K562 (cell line): ENCODE data around the gene TRABD.
"Not testable (repeated sequence)": the region's sequence is repeated elsewhere in the genome, so short reads cannot be mapped to it uniquely, and the experiment has no call there.

Experiments used
- CREB1 ChIP-seq, 2 experiments: sonication (generic) in 1 of 2; formaldehyde crosslinking in 1 of 2; IDR thresholded peaks; 2 replicates each; pipeline versions ENCODE4 v1.6.1 to v1.8.0; 2012 to 2022; ENCODE audit warnings: inconsistent platforms in 1 of 2, mild to moderate bottlenecking in 1 of 2, missing genetic modification reagents in 1 of 2, moderate library complexity in 1 of 2
- CTBP1 ChIP-seq: fragments of 450-650 bp; IDR thresholded peaks from 2 replicates; pipeline ENCODE4 v1.6.1; 2016; ENCODE audit warnings: borderline replicate concordance
- EP300 ChIP-seq: IDR thresholded peaks from 2 replicates; pipeline ENCODE4 v1.6.1; 2012; ENCODE audit warnings: low read length, improper control_type of control experiment
- POLR2A ChIP-seq: fragments of 450-650 bp; conservative IDR thresholded peaks from 2 replicates; pipeline ENCODE4 v1.6.1; 2016
- POLR2AphosphoS5 ChIP-seq: IDR thresholded peaks from 2 replicates; pipeline ENCODE4 v1.6.1; 2011; ENCODE audit warnings: mild to moderate bottlenecking, low read depth, low read length, moderate library complexity; ENCODE audit not compliant: control insufficient read depth, insufficient read depth
- POLR2B ChIP-seq: fragments of 450-650 bp; IDR thresholded peaks from 2 replicates; pipeline ENCODE4 v1.6.1; 2018; ENCODE audit warnings: low read depth; ENCODE audit not compliant: partially characterized antibody
- TCF7 ChIP-seq: sonication (generic); IDR thresholded peaks from 2 replicates; pipeline ENCODE4 v1.6.1; 2016; ENCODE audit warnings: antibody characterized with exemption, borderline replicate concordance
- TF ChIP-seq, protein P1 (sequence below): sonication (generic); IDR thresholded peaks from 2 replicates; pipeline ENCODE4 v1.6.1; 2016
- TF ChIP-seq, protein P2 (sequence below), 2 experiments: IDR thresholded peaks; 2 replicates each; pipeline ENCODE4 v1.6.1; 2011; ENCODE audit warnings: borderline replicate concordance in 1 of 2, control low read depth in 1 of 2, low read depth in 1 of 2, low read length in 1 of 2, mild to moderate bottlenecking in 1 of 2, mixed read lengths in 1 of 2, moderate library complexity in 1 of 2; ENCODE audit not compliant: insufficient read depth in 1 of 2, insufficient read length in 1 of 2, poor library complexity in 1 of 2, severe bottlenecking in 1 of 2; ENCODE audit errors: extremely low read depth in 1 of 2
- TF ChIP-seq, protein P3 (sequence below), 2 experiments: fragments of 450-650 bp in 1 of 2; sonication (generic) in 1 of 2; formaldehyde crosslinking in 1 of 2; IDR thresholded peaks; 2 replicates each; pipeline versions ENCODE4 v1.7.1 to v1.9.0; 2016 to 2022; ENCODE audit warnings: inconsistent platforms in 1 of 2, mild to moderate bottlenecking in 1 of 2, missing genetic modification reagents in 1 of 2
- TF ChIP-seq, protein P4 (sequence below): sonication (generic); formaldehyde crosslinking; IDR thresholded peaks from 2 replicates; pipeline ENCODE4 v1.8.1; 2023; ENCODE audit warnings: mild to moderate bottlenecking, missing genetic modification reagents, moderate library complexity
- TF ChIP-seq, protein P5 (sequence below), 3 experiments: IDR thresholded peaks in 2 of 3; conservative IDR thresholded peaks in 1 of 3; 2 replicates each; pipeline ENCODE4 v1.5.1; 2011 to 2012; ENCODE audit warnings: low read length in 3 of 3, mild to moderate bottlenecking in 3 of 3, control low read depth in 2 of 3, improper control_type of control experiment in 1 of 3, inconsistent platforms in 1 of 3, low read depth in 1 of 3, mixed read lengths in 1 of 3, moderate library complexity in 1 of 3; ENCODE audit not compliant: insufficient read depth in 2 of 3

DNA sequence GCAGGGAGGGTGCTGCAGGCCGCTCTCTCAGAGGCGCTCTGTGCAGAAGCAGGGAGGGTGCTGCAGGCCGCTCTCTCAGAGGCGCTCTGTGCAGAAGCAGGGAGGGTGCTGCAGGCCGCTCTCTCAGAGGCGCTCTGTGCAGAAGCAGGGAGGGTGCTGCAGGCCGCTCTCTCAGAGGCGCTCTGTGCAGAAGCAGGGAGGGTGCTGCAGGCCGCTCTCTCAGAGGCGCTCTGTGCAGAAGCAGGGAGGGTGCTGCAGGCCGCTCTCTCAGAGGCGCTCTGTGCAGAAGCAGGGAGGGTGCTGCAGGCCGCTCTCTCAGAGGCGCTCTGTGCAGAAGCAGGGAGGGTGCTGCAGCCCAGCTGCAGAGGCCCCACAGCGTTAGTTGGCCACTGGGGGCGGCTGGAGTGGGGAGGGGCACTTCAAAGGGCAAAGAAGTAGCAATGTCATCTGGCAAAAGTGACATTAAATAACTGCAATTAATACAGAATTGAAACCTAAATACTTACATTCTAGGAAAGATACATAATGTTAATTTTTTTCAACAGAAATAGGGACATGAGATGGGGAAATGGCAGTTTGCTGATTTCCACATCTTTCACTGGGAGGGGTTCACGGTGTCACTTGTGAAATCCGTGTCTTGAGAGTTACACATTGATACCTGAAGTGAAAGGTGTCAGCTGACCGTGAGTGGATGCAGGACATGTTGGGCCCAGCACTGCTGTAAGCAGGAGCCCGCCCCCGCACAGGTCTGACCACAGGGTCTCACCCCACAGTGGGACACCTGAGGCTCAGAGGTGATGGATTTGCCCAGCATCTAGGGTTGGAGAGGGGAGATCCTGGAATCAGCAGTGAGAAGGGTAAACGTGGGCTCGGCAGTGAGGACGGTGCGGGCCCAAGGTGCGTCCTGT, 38.2 kb upstream of the TRABD start:
- TF ChIP-seq, protein P1, sequence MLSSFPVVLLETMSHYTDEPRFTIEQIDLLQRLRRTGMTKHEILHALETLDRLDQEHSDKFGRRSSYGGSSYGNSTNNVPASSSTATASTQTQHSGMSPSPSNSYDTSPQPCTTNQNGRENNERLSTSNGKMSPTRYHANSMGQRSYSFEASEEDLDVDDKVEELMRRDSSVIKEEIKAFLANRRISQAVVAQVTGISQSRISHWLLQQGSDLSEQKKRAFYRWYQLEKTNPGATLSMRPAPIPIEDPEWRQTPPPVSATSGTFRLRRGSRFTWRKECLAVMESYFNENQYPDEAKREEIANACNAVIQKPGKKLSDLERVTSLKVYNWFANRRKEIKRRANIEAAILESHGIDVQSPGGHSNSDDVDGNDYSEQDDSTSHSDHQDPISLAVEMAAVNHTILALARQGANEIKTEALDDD = not testable (repeated sequence)
- TF ChIP-seq POLR2A; CTBP1; POLR2B; TCF7; CREB1 (IDR thresholded peaks at IDR 0.05); CREB1 (CRISPR knock-in tag; IDR thresholded peaks at IDR 0.05); EP300; POLR2AphosphoS5: not testable (repeated sequence)
- TF ChIP-seq, protein P2, sequence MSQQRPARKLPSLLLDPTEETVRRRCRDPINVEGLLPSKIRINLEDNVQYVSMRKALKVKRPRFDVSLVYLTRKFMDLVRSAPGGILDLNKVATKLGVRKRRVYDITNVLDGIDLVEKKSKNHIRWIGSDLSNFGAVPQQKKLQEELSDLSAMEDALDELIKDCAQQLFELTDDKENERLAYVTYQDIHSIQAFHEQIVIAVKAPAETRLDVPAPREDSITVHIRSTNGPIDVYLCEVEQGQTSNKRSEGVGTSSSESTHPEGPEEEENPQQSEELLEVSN (IDR thresholded peaks at IDR 0.05; ENCODE audit: borderline replicate concordance in 1 of 2, extremely low read depth in 1 of 2, insufficient read depth in 1 of 2, insufficient read length in 1 of 2, low read depth in 1 of 2, low read length in 1 of 2, poor library complexity in 1 of 2, severe bottlenecking in 1 of 2) = not testable (repeated sequence)
- TF ChIP-seq, protein P3, sequence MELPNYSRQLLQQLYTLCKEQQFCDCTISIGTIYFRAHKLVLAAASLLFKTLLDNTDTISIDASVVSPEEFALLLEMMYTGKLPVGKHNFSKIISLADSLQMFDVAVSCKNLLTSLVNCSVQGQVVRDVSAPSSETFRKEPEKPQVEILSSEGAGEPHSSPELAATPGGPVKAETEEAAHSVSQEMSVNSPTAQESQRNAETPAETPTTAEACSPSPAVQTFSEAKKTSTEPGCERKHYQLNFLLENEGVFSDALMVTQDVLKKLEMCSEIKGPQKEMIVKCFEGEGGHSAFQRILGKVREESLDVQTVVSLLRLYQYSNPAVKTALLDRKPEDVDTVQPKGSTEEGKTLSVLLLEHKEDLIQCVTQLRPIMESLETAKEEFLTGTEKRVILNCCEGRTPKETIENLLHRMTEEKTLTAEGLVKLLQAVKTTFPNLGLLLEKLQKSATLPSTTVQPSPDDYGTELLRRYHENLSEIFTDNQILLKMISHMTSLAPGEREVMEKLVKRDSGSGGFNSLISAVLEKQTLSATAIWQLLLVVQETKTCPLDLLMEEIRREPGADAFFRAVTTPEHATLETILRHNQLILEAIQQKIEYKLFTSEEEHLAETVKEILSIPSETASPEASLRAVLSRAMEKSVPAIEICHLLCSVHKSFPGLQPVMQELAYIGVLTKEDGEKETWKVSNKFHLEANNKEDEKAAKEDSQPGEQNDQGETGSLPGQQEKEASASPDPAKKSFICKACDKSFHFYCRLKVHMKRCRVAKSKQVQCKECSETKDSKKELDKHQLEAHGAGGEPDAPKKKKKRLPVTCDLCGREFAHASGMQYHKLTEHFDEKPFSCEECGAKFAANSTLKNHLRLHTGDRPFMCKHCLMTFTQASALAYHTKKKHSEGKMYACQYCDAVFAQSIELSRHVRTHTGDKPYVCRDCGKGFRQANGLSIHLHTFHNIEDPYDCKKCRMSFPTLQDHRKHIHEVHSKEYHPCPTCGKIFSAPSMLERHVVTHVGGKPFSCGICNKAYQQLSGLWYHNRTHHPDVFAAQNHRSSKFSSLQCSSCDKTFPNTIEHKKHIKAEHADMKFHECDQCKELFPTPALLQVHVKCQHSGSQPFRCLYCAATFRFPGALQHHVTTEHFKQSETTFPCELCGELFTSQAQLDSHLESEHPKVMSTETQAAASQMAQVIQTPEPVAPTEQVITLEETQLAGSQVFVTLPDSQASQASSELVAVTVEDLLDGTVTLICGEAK (IDR thresholded peaks at IDR 0.05) = not testable (repeated sequence)
- TF ChIP-seq, protein P3 (CRISPR knock-in tag; IDR thresholded peaks at IDR 0.05) = not testable (repeated sequence)
- TF ChIP-seq, protein P4, sequence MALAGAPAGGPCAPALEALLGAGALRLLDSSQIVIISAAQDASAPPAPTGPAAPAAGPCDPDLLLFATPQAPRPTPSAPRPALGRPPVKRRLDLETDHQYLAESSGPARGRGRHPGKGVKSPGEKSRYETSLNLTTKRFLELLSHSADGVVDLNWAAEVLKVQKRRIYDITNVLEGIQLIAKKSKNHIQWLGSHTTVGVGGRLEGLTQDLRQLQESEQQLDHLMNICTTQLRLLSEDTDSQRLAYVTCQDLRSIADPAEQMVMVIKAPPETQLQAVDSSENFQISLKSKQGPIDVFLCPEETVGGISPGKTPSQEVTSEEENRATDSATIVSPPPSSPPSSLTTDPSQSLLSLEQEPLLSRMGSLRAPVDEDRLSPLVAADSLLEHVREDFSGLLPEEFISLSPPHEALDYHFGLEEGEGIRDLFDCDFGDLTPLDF (CRISPR knock-in tag) = not testable (repeated sequence)
- TF ChIP-seq, protein P5, sequence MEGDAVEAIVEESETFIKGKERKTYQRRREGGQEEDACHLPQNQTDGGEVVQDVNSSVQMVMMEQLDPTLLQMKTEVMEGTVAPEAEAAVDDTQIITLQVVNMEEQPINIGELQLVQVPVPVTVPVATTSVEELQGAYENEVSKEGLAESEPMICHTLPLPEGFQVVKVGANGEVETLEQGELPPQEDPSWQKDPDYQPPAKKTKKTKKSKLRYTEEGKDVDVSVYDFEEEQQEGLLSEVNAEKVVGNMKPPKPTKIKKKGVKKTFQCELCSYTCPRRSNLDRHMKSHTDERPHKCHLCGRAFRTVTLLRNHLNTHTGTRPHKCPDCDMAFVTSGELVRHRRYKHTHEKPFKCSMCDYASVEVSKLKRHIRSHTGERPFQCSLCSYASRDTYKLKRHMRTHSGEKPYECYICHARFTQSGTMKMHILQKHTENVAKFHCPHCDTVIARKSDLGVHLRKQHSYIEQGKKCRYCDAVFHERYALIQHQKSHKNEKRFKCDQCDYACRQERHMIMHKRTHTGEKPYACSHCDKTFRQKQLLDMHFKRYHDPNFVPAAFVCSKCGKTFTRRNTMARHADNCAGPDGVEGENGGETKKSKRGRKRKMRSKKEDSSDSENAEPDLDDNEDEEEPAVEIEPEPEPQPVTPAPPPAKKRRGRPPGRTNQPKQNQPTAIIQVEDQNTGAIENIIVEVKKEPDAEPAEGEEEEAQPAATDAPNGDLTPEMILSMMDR (IDR thresholded peaks at IDR 0.05 in 2 of 3, conservative IDR thresholded peaks at IDR 0.05 in 1 of 3; ENCODE audit: insufficient read depth in 2 of 3, low read depth in 1 of 3, low read length in 3 of 3) = not testable (repeated sequence)
